ENCODE data around the gene CDC42BPA.
"Not testable (repeated sequence)": the region's sequence is repeated elsewhere in the genome, so short reads cannot be mapped to it uniquely, and the experiment has no call there.

CDC42BPA gene

GRCh38 chr1:227343727-227344551 lies 25.6 kb upstream of the CDC42BPA start:
- no peaks in the 10 kb centered on the region for H3K4me1 ChIP-seq (ENCODE audit: insufficient read depth, low read length)
- DNase-seq (no peak), ATAC-seq (ENCODE audit: insufficient read depth, low read depth) (no peak)
- peaks cover 7% of the 10 kb centered on the region for H3K27me3 ChIP-seq (ENCODE audit: insufficient read depth, low read length, poor library complexity)
- no peak for TF ChIP-seq CTCF (IDR thresholded peaks at IDR 0.05; ENCODE audit: borderline replicate concordance, extremely low read depth, low read length, poor library complexity, severe bottlenecking)
- no peaks in the 10 kb centered on the region for H3K79me2 ChIP-seq (ENCODE audit: insufficient read depth, low read length)
- no peak overlapping the region for H3K4me3 ChIP-seq (ENCODE audit: low read depth in 1 of 2, low read length in 2 of 2)
- no peaks in the 10 kb centered on the region for H4K20me1 ChIP-seq (ENCODE audit: insufficient read depth, low read length)
- no peak overlapping the region for H3K27ac ChIP-seq (ENCODE audit: low read length)
- H3K9me3 ChIP-seq (ENCODE audit: insufficient read depth, low read length, severe bottlenecking): no peaks in the 10 kb centered on the region
- H3K9ac ChIP-seq (ENCODE audit: low read depth, low read length): no peak overlapping the region
- H2AFZ ChIP-seq (ENCODE audit: low read depth, low read length): no peak overlapping the region
- H3K36me3 ChIP-seq (ENCODE audit: insufficient read depth, low read length): no peaks in the 10 kb centered on the region
- H3K4me2 ChIP-seq (ENCODE audit: insufficient read depth, low read length): no peak overlapping the region

GRCh38 chr1:227343206-227343605 lies 24.9 kb upstream of the CDC42BPA start:
- H2AFZ ChIP-seq (ENCODE audit: low read depth, low read length): no peak overlapping the region
- no peaks in the 10 kb centered on the region for H3K4me1 ChIP-seq (ENCODE audit: insufficient read depth, low read length)
- no peak for ATAC-seq (ENCODE audit: insufficient read depth, low read depth)
- DNase-seq: no peak
- H3K79me2 ChIP-seq (ENCODE audit: insufficient read depth, low read length): no peaks in the 10 kb centered on the region
- TF ChIP-seq CTCF (IDR thresholded peaks at IDR 0.05; ENCODE audit: borderline replicate concordance, extremely low read depth, low read length, poor library complexity, severe bottlenecking) (no peak), EZH2 (IDR thresholded peaks at IDR 0.05; ENCODE audit: borderline replicate concordance, low read depth, low read length, severe bottlenecking) (no peak)
- H3K4me2 ChIP-seq (ENCODE audit: insufficient read depth, low read length): no peak overlapping the region
- no peaks in the 10 kb centered on the region for H3K9me3 ChIP-seq (ENCODE audit: insufficient read depth, low read length, severe bottlenecking)
- H3K27ac ChIP-seq (ENCODE audit: low read length): no peak overlapping the region
- no peak overlapping the region for H3K9ac ChIP-seq (ENCODE audit: low read depth, low read length)
- no peak overlapping the region for H3K4me3 ChIP-seq (ENCODE audit: low read depth in 1 of 2, low read length in 2 of 2)
- H3K27me3 ChIP-seq (ENCODE audit: insufficient read depth, low read length, poor library complexity): peaks cover 7% of the 10 kb centered on the region
- no peaks in the 10 kb centered on the region for H4K20me1 ChIP-seq (ENCODE audit: insufficient read depth, low read length)
- no peaks in the 10 kb centered on the region for H3K36me3 ChIP-seq (ENCODE audit: insufficient read depth, low read length)

- no peak for ATAC-seq (ENCODE audit: insufficient read depth, low read depth)
- Histone ChIP-seq H4K20me1 (ENCODE audit: insufficient read depth, low read length) (no peaks in the 10 kb centered on the region), H3K27ac (ENCODE audit: low read length) (no peak overlapping the region)
Measured at GRCh38 chr1:227342075-227342829, 24.0 kb upstream of the CDC42BPA start.

GRCh38 chr1:227336136-227336535 lies 17.8 kb upstream of the CDC42BPA start:
- not testable (repeated sequence) for H3K4me2 ChIP-seq (ENCODE audit: insufficient read depth, low read length); H3K27me3 ChIP-seq (ENCODE audit: insufficient read depth, low read length, poor library complexity); H3K9ac ChIP-seq (ENCODE audit: low read depth, low read length); H2AFZ ChIP-seq (ENCODE audit: low read depth, low read length); H3K36me3 ChIP-seq (ENCODE audit: insufficient read depth, low read length); H3K4me1 ChIP-seq (ENCODE audit: insufficient read depth, low read length); H3K4me3 ChIP-seq (ENCODE audit: low read depth in 1 of 2, low read length in 2 of 2); DNase-seq; H3K9me3 ChIP-seq (ENCODE audit: insufficient read depth, low read length, severe bottlenecking); H3K79me2 ChIP-seq (ENCODE audit: insufficient read depth, low read length); ATAC-seq (ENCODE audit: insufficient read depth, low read depth); H4K20me1 ChIP-seq (ENCODE audit: insufficient read depth, low read length); H3K27ac ChIP-seq (ENCODE audit: low read length)

More at GRCh38 chr1:227342075-227342829, 24.0 kb upstream of the CDC42BPA start:
- DNase-seq: no peak
- no peaks in the 10 kb centered on the region for H3K9me3 ChIP-seq (ENCODE audit: insufficient read depth, low read length, severe bottlenecking)
- H3K79me2 ChIP-seq (ENCODE audit: insufficient read depth, low read length): no peaks in the 10 kb centered on the region
- no peaks in the 10 kb centered on the region for H3K36me3 ChIP-seq (ENCODE audit: insufficient read depth, low read length)
- no peak overlapping the region for H3K4me2 ChIP-seq (ENCODE audit: insufficient read depth, low read length)
- no peak overlapping the region for H3K9ac ChIP-seq (ENCODE audit: low read depth, low read length)
- no peak overlapping the region for H2AFZ ChIP-seq (ENCODE audit: low read depth, low read length)
- peaks cover 7% of the 10 kb centered on the region for H3K27me3 ChIP-seq (ENCODE audit: insufficient read depth, low read length, poor library complexity)
- H3K4me1 ChIP-seq (ENCODE audit: insufficient read depth, low read length): no peaks in the 10 kb centered on the region
- H3K4me3 ChIP-seq (ENCODE audit: low read depth in 1 of 2, low read length in 2 of 2): no peak overlapping the region
- TF ChIP-seq EZH2 (IDR thresholded peaks at IDR 0.05; ENCODE audit: borderline replicate concordance, low read depth, low read length, severe bottlenecking): no peak
- no peak for TF ChIP-seq CTCF (IDR thresholded peaks at IDR 0.05; ENCODE audit: borderline replicate concordance, extremely low read depth, low read length, poor library complexity, severe bottlenecking)
